ENCODE data around the gene CLDN5.
A peak's percentile ranks its signal among the peaks of the same experiment; 100 is the strongest.

The CLDN5 gene

GRCh38 chr22:19492504-19493174 lies 31.6 kb downstream of the CLDN5 start:
- Histone ChIP-seq H4K8ac (ENCODE audit: low read length) (peak overlapping the region; percentile 69), H3K9ac (ENCODE audit: low read length) (no peak overlapping the region), H2BK12ac (ENCODE audit: low read length in 2 of 2) (no peak overlapping the region), H2AK5ac (ENCODE audit: low read length, severe bottlenecking) (no peak overlapping the region), H3K18ac (ENCODE audit: low read depth in 1 of 2, low read length in 2 of 2) (no peak overlapping the region), H3K4me2 (ENCODE audit: low read length, poor library complexity, severe bottlenecking) (no peak overlapping the region), H2BK5ac (ENCODE audit: low read depth, low read length, poor library complexity, severe bottlenecking) (no peak overlapping the region), H2BK15ac (ENCODE audit: low read depth, poor library complexity, severe bottlenecking) (no peak overlapping the region), H2BK120ac (ENCODE audit: low read depth, low read length) (no peak overlapping the region), H3K27ac (ENCODE audit: low read length, poor library complexity, severe bottlenecking) (no peak overlapping the region), H2AFZ (ENCODE audit: low read depth, low read length) (no peak overlapping the region), H3K9me3 (ENCODE audit: control insufficient read depth, low read length) (no peaks in the 10 kb centered on the region), H3K23ac (ENCODE audit: low read length in 2 of 2) (no peak overlapping the region), H3K36me3 (ENCODE audit: control insufficient read depth in 1 of 2, insufficient read depth in 2 of 2, low read depth in 1 of 2, low read length in 2 of 2) (peaks cover 0 to 3% of the 10 kb centered on the region in 2 experiments), H3K4me1 (ENCODE audit: control insufficient read depth, insufficient read depth, low read depth, low read length) (peaks cover 3% of the 10 kb centered on the region), H3K14ac (ENCODE audit: low read length in 2 of 2) (no peak overlapping the region), H3K4me3 (ENCODE audit: insufficient read depth in 1 of 2, low read depth in 1 of 2, low read length in 2 of 2) (no peak overlapping the region), H3K79me1 (replicated peaks; ENCODE audit: low read length, poor library complexity, severe bottlenecking) (peaks cover 5% of the 10 kb centered on the region), H4K91ac (ENCODE audit: low read length) (no peak overlapping the region), H3K4ac (ENCODE audit: low read depth in 1 of 2, low read length in 2 of 2) (no peak overlapping the region), H3K27me3 (ENCODE audit: control insufficient read depth in 1 of 2, insufficient read depth in 1 of 2, low read length in 2 of 2) (no peaks in the 10 kb centered on the region)
- 98% methylated on average over 6 of the region's 6 CpGs for WGBS
- no peak for DNase-seq

DNA sequence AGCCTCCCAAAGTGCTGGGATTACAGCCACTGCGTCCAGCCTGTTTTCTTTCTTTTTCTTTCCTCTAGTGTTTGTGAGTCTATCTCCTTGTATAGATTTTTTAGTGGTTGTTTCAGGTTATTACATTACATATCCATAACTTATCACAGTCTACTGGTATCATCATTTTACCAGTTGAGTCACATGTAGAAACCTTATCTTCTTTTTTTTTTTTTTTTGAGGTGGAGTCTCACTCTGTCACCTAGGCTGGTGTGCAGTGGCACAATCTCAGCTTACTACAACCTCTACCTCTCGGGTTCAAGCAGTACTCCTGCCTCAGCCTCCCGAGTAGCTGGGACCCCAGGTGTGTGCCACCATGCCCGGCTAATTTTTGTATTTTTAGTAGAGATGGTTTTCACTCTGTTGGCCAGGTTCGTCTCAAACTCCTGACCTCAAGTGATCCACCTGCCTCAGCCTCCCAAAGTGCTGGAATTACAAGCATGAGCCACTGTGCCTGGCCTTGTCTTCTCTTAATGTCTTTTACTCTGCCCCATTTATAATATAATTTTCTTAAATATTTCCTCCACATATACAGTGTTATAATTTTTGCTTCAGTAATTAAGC lies 33.5 kb downstream of the CLDN5 start:
- 100% methylated on average over 4 of the region's 5 CpGs for WGBS
- H3K36me3 ChIP-seq (ENCODE audit: control insufficient read depth in 1 of 2, insufficient read depth in 2 of 2, low read depth in 1 of 2, low read length in 2 of 2): no peaks in the 10 kb centered on the region

GRCh38 chr22:19488884-19489843 lies 35.0 kb downstream of the CLDN5 start:
- Histone ChIP-seq H2BK15ac (ENCODE audit: low read depth, poor library complexity, severe bottlenecking) (no peak overlapping the region), H3K9ac (ENCODE audit: low read length) (no peak overlapping the region), H3K18ac (ENCODE audit: low read depth in 1 of 2, low read length in 2 of 2) (no peak overlapping the region), H2AFZ (ENCODE audit: low read depth, low read length) (no peak overlapping the region), H3K4ac (ENCODE audit: low read depth in 1 of 2, low read length in 2 of 2) (no peak overlapping the region), H2AK5ac (ENCODE audit: low read length, severe bottlenecking) (no peak overlapping the region), H3K27me3 (ENCODE audit: control insufficient read depth in 1 of 2, insufficient read depth in 1 of 2, low read length in 2 of 2) (no peaks in the 10 kb centered on the region), H3K27ac (ENCODE audit: low read length, poor library complexity, severe bottlenecking) (no peak overlapping the region), H3K36me3 (ENCODE audit: control insufficient read depth in 1 of 2, insufficient read depth in 2 of 2, low read depth in 1 of 2, low read length in 2 of 2) (peaks cover 0 to 3% of the 10 kb centered on the region in 2 experiments), H3K9me3 (ENCODE audit: control insufficient read depth, low read length) (no peaks in the 10 kb centered on the region), H3K4me3 (ENCODE audit: insufficient read depth in 1 of 2, low read depth in 1 of 2, low read length in 2 of 2) (no peak overlapping the region), H3K79me1 (replicated peaks; ENCODE audit: low read length, poor library complexity, severe bottlenecking) (peaks cover 5% of the 10 kb centered on the region), H2BK120ac (ENCODE audit: low read depth, low read length) (no peak overlapping the region), H3K23ac (ENCODE audit: low read length in 2 of 2) (no peak overlapping the region), H2BK12ac (ENCODE audit: low read length in 2 of 2) (no peak overlapping the region), H3K4me1 (ENCODE audit: control insufficient read depth, insufficient read depth, low read depth, low read length) (no peaks in the 10 kb centered on the region), H2BK5ac (ENCODE audit: low read depth, low read length, poor library complexity, severe bottlenecking) (no peak overlapping the region), H3K14ac (ENCODE audit: low read length in 2 of 2) (no peak overlapping the region), H3K4me2 (ENCODE audit: low read length, poor library complexity, severe bottlenecking) (no peak overlapping the region), H4K91ac (ENCODE audit: low read length) (no peak overlapping the region), H4K8ac (ENCODE audit: low read length) (no peak overlapping the region)
- WGBS: 100% methylated on average over 2 of the region's 7 CpGs
- DNase-seq: peak; percentile 16

More for the DNA sequence above, 33.5 kb downstream of the CLDN5 start:
- no peak overlapping the region for H2AFZ ChIP-seq (ENCODE audit: low read depth, low read length)
- H3K9ac ChIP-seq (ENCODE audit: low read length): no peak overlapping the region
- H3K23ac ChIP-seq (ENCODE audit: low read length in 2 of 2): no peak overlapping the region
- H3K4me3 ChIP-seq (ENCODE audit: insufficient read depth in 1 of 2, low read depth in 1 of 2, low read length in 2 of 2): no peak overlapping the region
- H3K14ac ChIP-seq (ENCODE audit: low read length in 2 of 2): no peak overlapping the region
- H3K27me3 ChIP-seq (ENCODE audit: control insufficient read depth in 1 of 2, insufficient read depth in 1 of 2, low read length in 2 of 2): no peaks in the 10 kb centered on the region
- H3K79me1 ChIP-seq (replicated peaks; ENCODE audit: low read length, poor library complexity, severe bottlenecking): peaks cover 5% of the 10 kb centered on the region
- no peak for DNase-seq
- no peaks in the 10 kb centered on the region for H3K4me1 ChIP-seq (ENCODE audit: control insufficient read depth, insufficient read depth, low read depth, low read length)
- no peak overlapping the region for H4K8ac ChIP-seq (ENCODE audit: low read length)
- no peak overlapping the region for H3K4ac ChIP-seq (ENCODE audit: low read depth in 1 of 2, low read length in 2 of 2)
- no peak overlapping the region for H2BK15ac ChIP-seq (ENCODE audit: low read depth, poor library complexity, severe bottlenecking)
- no peak overlapping the region for H2AK5ac ChIP-seq (ENCODE audit: low read length, severe bottlenecking)
- no peak overlapping the region for H3K27ac ChIP-seq (ENCODE audit: low read length, poor library complexity, severe bottlenecking)
- no peak overlapping the region for H3K4me2 ChIP-seq (ENCODE audit: low read length, poor library complexity, severe bottlenecking)
- H2BK5ac ChIP-seq (ENCODE audit: low read depth, low read length, poor library complexity, severe bottlenecking): no peak overlapping the region
- no peak overlapping the region for H3K18ac ChIP-seq (ENCODE audit: low read depth in 1 of 2, low read length in 2 of 2)
- no peak overlapping the region for H4K91ac ChIP-seq (ENCODE audit: low read length)
- H2BK12ac ChIP-seq (ENCODE audit: low read length in 2 of 2): no peak overlapping the region
- H2BK120ac ChIP-seq (ENCODE audit: low read depth, low read length): no peak overlapping the region
- H3K9me3 ChIP-seq (ENCODE audit: control insufficient read depth, low read length): no peaks in the 10 kb centered on the region

- Histone ChIP-seq H2AK5ac (ENCODE audit: low read length, severe bottlenecking) (no peak overlapping the region), H3K9me3 (ENCODE audit: control insufficient read depth, low read length) (no peaks in the 10 kb centered on the region), H2BK5ac (ENCODE audit: low read depth, low read length, poor library complexity, severe bottlenecking) (no peak overlapping the region), H4K8ac (ENCODE audit: low read length) (no peak overlapping the region), H3K27me3 (ENCODE audit: control insufficient read depth in 1 of 2, insufficient read depth in 1 of 2, low read length in 2 of 2) (no peaks in the 10 kb centered on the region), H3K4me2 (ENCODE audit: low read length, poor library complexity, severe bottlenecking) (no peak overlapping the region), H4K91ac (ENCODE audit: low read length) (no peak overlapping the region), H3K27ac (ENCODE audit: low read length, poor library complexity, severe bottlenecking) (no peak overlapping the region), H3K14ac (ENCODE audit: low read length in 2 of 2) (no peak overlapping the region), H2BK12ac (ENCODE audit: low read length in 2 of 2) (no peak overlapping the region), H3K36me3 (ENCODE audit: control insufficient read depth in 1 of 2, insufficient read depth in 2 of 2, low read depth in 1 of 2, low read length in 2 of 2) (peaks cover 0 to 3% of the 10 kb centered on the region in 2 experiments), H3K79me1 (replicated peaks; ENCODE audit: low read length, poor library complexity, severe bottlenecking) (peaks cover 5% of the 10 kb centered on the region), H3K4me1 (ENCODE audit: control insufficient read depth, insufficient read depth, low read depth, low read length) (no peaks in the 10 kb centered on the region), H3K18ac (ENCODE audit: low read depth in 1 of 2, low read length in 2 of 2) (no peak overlapping the region), H2BK120ac (ENCODE audit: low read depth, low read length) (no peak overlapping the region), H3K9ac (ENCODE audit: low read length) (no peak overlapping the region), H3K4me3 (ENCODE audit: insufficient read depth in 1 of 2, low read depth in 1 of 2, low read length in 2 of 2) (no peak overlapping the region), H3K4ac (ENCODE audit: low read depth in 1 of 2, low read length in 2 of 2) (no peak overlapping the region), H3K23ac (ENCODE audit: low read length in 2 of 2) (no peak overlapping the region), H2AFZ (ENCODE audit: low read depth, low read length) (no peak overlapping the region), H2BK15ac (ENCODE audit: low read depth, poor library complexity, severe bottlenecking) (no peak overlapping the region)
- WGBS: 95% methylated on average over 2 of the region's 2 CpGs
- no peak for DNase-seq
These were observed 35.9 kb downstream of the CLDN5 start for GRCh38 chr22:19488285-19488684.
